HEK293 (cell line): ENCODE measurements around the gene TARDBP.

Source experiments
- CTCF ChIA-PET: fragments of 350-600 bp; formaldehyde crosslinking; extraction: SDS; loops from one replicate; lab custom pipeline; 2021; ENCODE audit warnings: antibody characterized with exemption; lab: Yijun Ruan, JAX
- POLR2A ChIA-PET: fragments of 300-600 bp; formaldehyde crosslinking; extraction: SDS; loops from one replicate; lab custom pipeline; 2020; ENCODE audit warnings: antibody characterized with exemption, inconsistent platforms; lab: Yijun Ruan, JAX
- H3K27ac ChIP-seq: fragments of 200-500 bp; sonication (Bioruptor generic); 2 replicates; pipeline ENCODE4 v1.5.1; 2014; ENCODE audit warnings: low read depth, low read length, control low read depth, inconsistent platforms; ENCODE audit errors: extremely low read depth
- H3K36me3 ChIP-seq, 2 experiments: fragments of 200-500 bp in 1 of 2; sonication (Bioruptor generic) in 1 of 2; 1 replicate in 1 of 2; 2 replicates in 1 of 2; pipeline ENCODE4 v1.5.1; 2014 to 2017; ENCODE audit warnings: inconsistent platforms in 2 of 2, low read length in 2 of 2; ENCODE audit not compliant: control insufficient read depth in 2 of 2, insufficient read depth in 1 of 2
- H3K4me1 ChIP-seq: fragments of 200-500 bp; sonication (Bioruptor generic); 2 replicates; pipeline ENCODE4 v1.5.1; 2014; ENCODE audit warnings: mild to moderate bottlenecking, low read length, inconsistent platforms; ENCODE audit not compliant: control insufficient read depth, insufficient read depth
- H3K4me3 ChIP-seq: 2 replicates; pipeline ENCODE4 v1.5.1; 2011; ENCODE audit warnings: low read depth, mild to moderate bottlenecking, control low read depth, low read length, moderate library complexity
- H3K9me3 ChIP-seq: fragments of 200-500 bp; sonication (Bioruptor generic); 2 replicates; pipeline ENCODE4 v1.5.1; 2014; ENCODE audit warnings: low read depth, low read length, inconsistent platforms; ENCODE audit not compliant: control insufficient read depth, insufficient read depth
- CTCF ChIP-seq: fragments of 450-650 bp; formaldehyde crosslinking; IDR thresholded peaks from 2 replicates; pipeline ENCODE4 v1.5.1; 2016; ENCODE audit warnings: missing biosample characterization, missing genetic modification characterization
- OVOL3 ChIP-seq: fragments of 450-650 bp; formaldehyde crosslinking; IDR thresholded peaks from 2 replicates; pipeline ENCODE4 v1.5.1; 2016; ENCODE audit warnings: missing biosample characterization, missing genetic modification characterization
- PATZ1 ChIP-seq: fragments of 450-650 bp; formaldehyde crosslinking; IDR thresholded peaks from 2 replicates; pipeline ENCODE4 v1.5.1; 2016; ENCODE audit warnings: missing biosample characterization, missing genetic modification characterization
- SP3 ChIP-seq: fragments of 450-650 bp; formaldehyde crosslinking; IDR thresholded peaks from 2 replicates; pipeline ENCODE4 v1.5.1; 2016; ENCODE audit warnings: missing biosample characterization, missing genetic modification characterization
- ZBTB17 ChIP-seq: fragments of 450-650 bp; formaldehyde crosslinking; IDR thresholded peaks from 2 replicates; pipeline ENCODE4 v1.5.1; 2016; ENCODE audit warnings: missing biosample characterization, missing genetic modification characterization
- ZBTB20 ChIP-seq: fragments of 450-650 bp; formaldehyde crosslinking; IDR thresholded peaks from 2 replicates; pipeline ENCODE4 v1.5.1; 2016; ENCODE audit warnings: missing biosample characterization, missing genetic modification characterization
- ZBTB48 ChIP-seq: fragments of 450-650 bp; formaldehyde crosslinking; IDR thresholded peaks from 2 replicates; pipeline ENCODE4 v1.5.1; 2016; ENCODE audit warnings: missing biosample characterization, missing genetic modification characterization
- ZNF157 ChIP-seq: fragments of 450-650 bp; formaldehyde crosslinking; IDR thresholded peaks from 2 replicates; pipeline ENCODE4 v1.5.1; 2016; ENCODE audit warnings: missing biosample characterization, missing genetic modification characterization
- ZNF175 ChIP-seq: fragments of 450-650 bp; formaldehyde crosslinking; IDR thresholded peaks from 2 replicates; pipeline ENCODE4 v1.5.1; 2016; ENCODE audit warnings: missing biosample characterization, missing genetic modification characterization
- ZNF223 ChIP-seq: fragments of 450-650 bp; formaldehyde crosslinking; IDR thresholded peaks from 2 replicates; pipeline ENCODE4 v1.5.1; 2016; ENCODE audit warnings: missing biosample characterization, missing genetic modification characterization
- ZNF341 ChIP-seq: fragments of 450-650 bp; formaldehyde crosslinking; IDR thresholded peaks from 2 replicates; pipeline ENCODE4; 2016; ENCODE audit warnings: low read depth, missing biosample characterization, missing genetic modification characterization
- ZNF423 ChIP-seq: fragments of 450-650 bp; formaldehyde crosslinking; IDR thresholded peaks from 2 replicates; pipeline ENCODE4 v1.5.1; 2016; ENCODE audit warnings: missing biosample characterization, missing genetic modification characterization
- ZNF560 ChIP-seq: fragments of 450-650 bp; formaldehyde crosslinking; IDR thresholded peaks from 2 replicates; pipeline ENCODE4 v1.5.1; 2017; ENCODE audit warnings: missing biosample characterization, missing genetic modification characterization, borderline replicate concordance
- TF ChIP-seq, protein P1 (sequence below): sonication (generic); formaldehyde crosslinking; IDR thresholded peaks from 2 replicates; pipeline ENCODE4 v1.8.1; 2022; ENCODE audit warnings: mild to moderate bottlenecking, moderate library complexity, missing genetic modification reagents
- TF ChIP-seq, protein P2 (sequence below): fragments of 450-650 bp; formaldehyde crosslinking; IDR thresholded peaks from 2 replicates; pipeline ENCODE4 v1.5.1; 2016; ENCODE audit warnings: missing biosample characterization, missing genetic modification characterization

The TARDBP gene

DNA sequence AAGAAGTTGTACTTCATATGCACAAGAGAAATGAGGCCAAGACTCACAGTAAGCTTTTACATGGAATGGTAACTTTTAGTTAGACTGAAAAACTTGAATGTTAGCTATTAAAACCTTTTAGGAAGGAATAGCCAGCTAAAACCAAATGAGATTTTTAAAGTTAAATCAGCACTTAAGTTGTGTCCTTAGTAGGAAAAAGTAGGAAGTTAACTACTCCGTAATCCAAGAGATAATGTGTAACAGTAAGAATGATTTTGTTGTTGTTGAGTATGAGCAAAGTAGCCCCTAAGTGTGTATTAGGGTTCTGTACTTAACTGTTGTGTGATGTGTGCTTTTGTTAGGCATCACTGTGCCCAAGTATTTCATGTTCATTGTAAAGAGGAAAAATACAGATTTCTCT is 13.2 kb downstream of the TARDBP start:
- POLR2A ChIA-PET: interaction anchor here (1.3 kb wide), 1 partner anchor 13 kb away, joined by 5 read pairs; the partner anchor contains the start of gene TARDBP
- Histone ChIP-seq H3K4me3 (no peak overlapping the region), H3K4me1 (no peaks in the 10 kb centered on the region), H3K36me3 (peaks cover 29 to 87% of the 10 kb centered on the region in 2 experiments), H3K27ac (no peak overlapping the region), H3K9me3 (no peaks in the 10 kb centered on the region)
- no peak for TF ChIP-seq ZNF157
- TF ChIP-seq CTCF (tag by site-specific recombination): no peak
- no peak for TF ChIP-seq ZNF560
- CTCF ChIA-PET: no interaction called here

DNA sequence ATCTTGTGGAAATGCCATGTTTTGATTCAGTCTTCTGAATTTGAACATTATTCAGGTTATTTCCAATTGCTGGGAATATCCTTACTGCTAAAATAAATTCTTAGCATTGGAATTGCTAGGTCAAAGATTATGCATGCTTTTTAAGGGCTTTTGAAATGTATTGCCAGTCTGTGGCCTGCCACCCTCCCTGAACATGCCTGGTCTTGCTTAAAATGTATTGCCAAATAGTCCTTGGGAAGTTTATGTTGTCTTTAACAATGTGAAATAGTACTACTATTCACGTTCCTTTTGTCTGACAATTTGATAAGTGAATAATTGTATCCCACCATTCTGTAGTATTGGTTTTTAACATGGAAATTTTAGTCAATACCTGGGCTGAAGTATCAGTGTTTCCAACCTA is 13.6 kb downstream of the TARDBP start:
- POLR2A ChIA-PET: no interaction called here
- TF ChIP-seq ZBTB20 (tag by site-specific recombination) (peak; percentile 51; the same call in 1 of the 2 replicates), ZNF423 (tag by site-specific recombination) (no peak)
- Histone ChIP-seq H3K36me3 (peaks cover 24 to 86% of the 10 kb centered on the region in 2 experiments), H3K4me1 (no peaks in the 10 kb centered on the region), H3K27ac (no peak overlapping the region), H3K9me3 (no peaks in the 10 kb centered on the region), H3K4me3 (no peak overlapping the region)
- CTCF ChIA-PET: no interaction called here

GRCh38 chr1:11026903-11027302 is 14.4 kb downstream of the TARDBP start:
- Histone ChIP-seq H3K4me1 (no peaks in the 10 kb centered on the region), H3K4me3 (no peak overlapping the region), H3K36me3 (peaks cover 16 to 77% of the 10 kb centered on the region in 2 experiments), H3K27ac (no peak overlapping the region), H3K9me3 (no peaks in the 10 kb centered on the region)
- ChIA-PET POLR2A (no interaction called here), CTCF (interaction anchor here (2.4 kb wide), 1 partner anchor 11 kb away, joined by 14 read pairs; no protein-coding TSS in a partner anchor)
- TF ChIP-seq PATZ1 (tag by site-specific recombination): no peak
- TF ChIP-seq ZNF175 (tag by site-specific recombination): no peak
- TF ChIP-seq ZBTB48 (tag by site-specific recombination): no peak
- no peak for TF ChIP-seq OVOL3
- TF ChIP-seq, protein P1, sequence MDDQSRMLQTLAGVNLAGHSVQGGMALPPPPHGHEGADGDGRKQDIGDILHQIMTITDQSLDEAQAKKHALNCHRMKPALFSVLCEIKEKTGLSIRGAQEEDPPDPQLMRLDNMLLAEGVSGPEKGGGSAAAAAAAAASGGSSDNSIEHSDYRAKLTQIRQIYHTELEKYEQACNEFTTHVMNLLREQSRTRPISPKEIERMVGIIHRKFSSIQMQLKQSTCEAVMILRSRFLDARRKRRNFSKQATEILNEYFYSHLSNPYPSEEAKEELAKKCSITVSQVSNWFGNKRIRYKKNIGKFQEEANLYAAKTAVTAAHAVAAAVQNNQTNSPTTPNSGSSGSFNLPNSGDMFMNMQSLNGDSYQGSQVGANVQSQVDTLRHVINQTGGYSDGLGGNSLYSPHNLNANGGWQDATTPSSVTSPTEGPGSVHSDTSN (CRISPR knock-in tag): no peak
- no peak for TF ChIP-seq ZNF341 (tag by site-specific recombination)
- TF ChIP-seq, protein P2, sequence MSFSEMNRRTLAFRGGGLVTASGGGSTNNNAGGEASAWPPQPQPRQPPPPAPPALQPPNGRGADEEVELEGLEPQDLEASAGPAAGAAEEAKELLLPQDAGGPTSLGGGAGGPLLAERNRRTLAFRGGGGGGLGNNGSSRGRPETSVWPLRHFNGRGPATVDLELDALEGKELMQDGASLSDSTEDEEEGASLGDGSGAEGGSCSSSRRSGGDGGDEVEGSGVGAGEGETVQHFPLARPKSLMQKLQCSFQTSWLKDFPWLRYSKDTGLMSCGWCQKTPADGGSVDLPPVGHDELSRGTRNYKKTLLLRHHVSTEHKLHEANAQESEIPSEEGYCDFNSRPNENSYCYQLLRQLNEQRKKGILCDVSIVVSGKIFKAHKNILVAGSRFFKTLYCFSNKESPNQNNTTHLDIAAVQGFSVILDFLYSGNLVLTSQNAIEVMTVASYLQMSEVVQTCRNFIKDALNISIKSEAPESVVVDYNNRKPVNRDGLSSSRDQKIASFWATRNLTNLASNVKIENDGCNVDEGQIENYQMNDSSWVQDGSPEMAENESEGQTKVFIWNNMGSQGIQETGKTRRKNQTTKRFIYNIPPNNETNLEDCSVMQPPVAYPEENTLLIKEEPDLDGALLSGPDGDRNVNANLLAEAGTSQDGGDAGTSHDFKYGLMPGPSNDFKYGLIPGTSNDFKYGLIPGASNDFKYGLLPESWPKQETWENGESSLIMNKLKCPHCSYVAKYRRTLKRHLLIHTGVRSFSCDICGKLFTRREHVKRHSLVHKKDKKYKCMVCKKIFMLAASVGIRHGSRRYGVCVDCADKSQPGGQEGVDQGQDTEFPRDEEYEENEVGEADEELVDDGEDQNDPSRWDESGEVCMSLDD (tag by site-specific recombination): no peak
- TF ChIP-seq ZNF223 (tag by site-specific recombination): no peak
- no peak for TF ChIP-seq ZBTB17 (tag by site-specific recombination)
- TF ChIP-seq SP3 (tag by site-specific recombination): no peak
